HUES64 (cell line): ENCODE measurements around the gene LZTR1.

Source experiments
- H3K27ac ChIP-seq: 2 replicates; pipeline ENCODE4 v1.7.0; 2013; ENCODE audit warnings: low read depth, low read length, inconsistent platforms
- H3K27me3 ChIP-seq: 2 replicates; pipeline ENCODE4 v1.6.1; 2013; ENCODE audit warnings: mild to moderate bottlenecking, low read length; ENCODE audit not compliant: insufficient read depth
- H3K36me3 ChIP-seq: 2 replicates; pipeline ENCODE4 v1.6.1; 2013; ENCODE audit warnings: mild to moderate bottlenecking, low read length; ENCODE audit not compliant: insufficient read depth
- H3K4me1 ChIP-seq: 2 replicates; pipeline ENCODE4 v1.6.1; 2013; ENCODE audit warnings: mild to moderate bottlenecking, low read length, moderate library complexity; ENCODE audit not compliant: insufficient read depth
- H3K4me3 ChIP-seq: 2 replicates; pipeline ENCODE4 v1.5.1; 2013; ENCODE audit warnings: mild to moderate bottlenecking, low read length, moderate library complexity
- H3K9ac ChIP-seq: 2 replicates; pipeline ENCODE4 v1.6.1; 2013; ENCODE audit warnings: mild to moderate bottlenecking, low read depth, low read length
- H3K9me3 ChIP-seq: 2 replicates; pipeline ENCODE4 v1.6.1; 2013; ENCODE audit warnings: low read depth, low read length; ENCODE audit not compliant: insufficient read depth
- WGBS: fragments of 150-250, 120-280 bp; methylation state at CpG from one replicate; pipeline ENCODE4 v1.1.7; 2013; ENCODE audit warnings: missing lambda C conversion rate; 5-methylcytosine and 5-hydroxymethylcytosine counted together

The LZTR1 gene

GRCh38 chr22:20987375-20987774 lies 5.3 kb downstream of the LZTR1 start:
- WGBS = 94% methylated on average over 14 of the region's 14 CpGs
- peaks cover 52% of the 10 kb centered on the region for H3K36me3 ChIP-seq
- H3K4me3 ChIP-seq = no peak overlapping the region
- peaks cover 6% of the 10 kb centered on the region; the same call in 1 of the 2 replicates for H3K27me3 ChIP-seq
- no peaks in the 10 kb centered on the region for H3K9me3 ChIP-seq
- no peak overlapping the region for H3K9ac ChIP-seq
- no peak overlapping the region for H3K27ac ChIP-seq
- no peaks in the 10 kb centered on the region; the same call in 1 of the 2 replicates for H3K4me1 ChIP-seq

GRCh38 chr22:20988573-20989322 lies 6.7 kb downstream of the LZTR1 start:
- Histone ChIP-seq H3K36me3 (peaks cover 55% of the 10 kb centered on the region), H3K9ac (no peak overlapping the region), H3K4me1 (no peaks in the 10 kb centered on the region), H3K4me3 (no peak overlapping the region), H3K27ac (no peak overlapping the region), H3K27me3 (no peaks in the 10 kb centered on the region), H3K9me3 (no peaks in the 10 kb centered on the region)
- 94% methylated on average over 16 of the region's 16 CpGs for WGBS

- Histone ChIP-seq H3K27me3 (no peaks in the 10 kb centered on the region), H3K9ac (no peak overlapping the region), H3K4me1 (no peaks in the 10 kb centered on the region), H3K36me3 (peaks cover 50% of the 10 kb centered on the region), H3K27ac (no peak overlapping the region), H3K9me3 (no peaks in the 10 kb centered on the region), H3K4me3 (no peak overlapping the region)
- 79% methylated on average over 17 of the region's 17 CpGs for WGBS
Measured at GRCh38 chr22:20989323-20990138, 7.4 kb downstream of the LZTR1 start.

GRCh38 chr22:20990184-20991180 lies 8.4 kb downstream of the LZTR1 start:
- Histone ChIP-seq H3K4me1 (no peaks in the 10 kb centered on the region), H3K27ac (no peak overlapping the region), H3K9ac (no peak overlapping the region), H3K9me3 (no peaks in the 10 kb centered on the region), H3K4me3 (no peak overlapping the region), H3K27me3 (no peaks in the 10 kb centered on the region), H3K36me3 (peaks cover 47% of the 10 kb centered on the region)
- WGBS = 87% methylated on average over 21 of the region's 21 CpGs

DNA sequence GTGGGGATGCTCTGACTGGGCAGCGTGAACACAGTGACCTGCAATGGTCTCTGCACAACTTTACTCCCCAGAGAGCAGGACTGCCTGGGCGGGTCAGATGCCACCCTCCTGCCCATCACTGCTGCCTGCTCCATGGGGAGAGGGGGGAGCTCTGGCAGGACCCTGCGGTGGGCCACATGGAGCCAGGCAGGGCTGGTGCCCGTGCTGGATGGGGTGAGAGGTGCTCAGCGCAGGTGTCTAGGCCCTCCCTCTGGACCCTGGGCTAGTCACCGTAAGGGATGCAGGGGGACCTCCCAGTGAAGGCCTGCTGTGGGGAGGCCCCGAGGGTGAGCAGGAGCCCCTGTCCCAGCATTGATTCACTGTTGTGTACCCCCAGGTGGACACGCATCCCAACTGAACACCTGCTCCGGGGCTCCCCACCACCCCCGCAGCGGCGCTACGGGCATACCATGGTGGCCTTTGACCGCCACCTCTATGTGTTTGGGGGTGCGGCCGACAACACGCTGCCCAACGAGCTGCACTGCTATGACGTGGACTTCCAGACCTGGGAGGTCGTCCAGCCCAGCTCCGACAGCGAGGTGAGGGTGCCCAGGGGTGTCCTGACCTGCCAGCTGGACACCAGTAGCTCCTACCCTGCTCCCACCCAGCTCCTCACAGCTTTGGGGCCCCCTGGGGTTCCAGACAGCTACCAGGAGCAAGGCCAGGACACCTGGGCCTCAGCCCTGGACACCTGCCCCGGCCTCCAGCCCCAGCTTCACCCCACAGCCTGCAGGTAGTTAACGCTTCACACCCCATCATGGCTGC lies 9.4 kb downstream of the LZTR1 start:
- Histone ChIP-seq H3K9me3 (no peaks in the 10 kb centered on the region), H3K27me3 (no peaks in the 10 kb centered on the region), H3K4me3 (no peak overlapping the region), H3K4me1 (no peaks in the 10 kb centered on the region), H3K36me3 (peaks cover 41% of the 10 kb centered on the region), H3K27ac (no peak overlapping the region), H3K9ac (no peak overlapping the region)
- 92% methylated on average over 24 of the region's 24 CpGs for WGBS

GRCh38 chr22:20992056-20992442 lies 10.0 kb downstream of the LZTR1 start:
- WGBS = 92% methylated on average over 7 of the region's 7 CpGs
- Histone ChIP-seq H3K9me3 (no peaks in the 10 kb centered on the region), H3K4me3 (no peak overlapping the region), H3K4me1 (no peaks in the 10 kb centered on the region), H3K36me3 (peaks cover 42% of the 10 kb centered on the region), H3K27ac (no peak overlapping the region), H3K27me3 (no peaks in the 10 kb centered on the region), H3K9ac (no peak overlapping the region)

DNA sequence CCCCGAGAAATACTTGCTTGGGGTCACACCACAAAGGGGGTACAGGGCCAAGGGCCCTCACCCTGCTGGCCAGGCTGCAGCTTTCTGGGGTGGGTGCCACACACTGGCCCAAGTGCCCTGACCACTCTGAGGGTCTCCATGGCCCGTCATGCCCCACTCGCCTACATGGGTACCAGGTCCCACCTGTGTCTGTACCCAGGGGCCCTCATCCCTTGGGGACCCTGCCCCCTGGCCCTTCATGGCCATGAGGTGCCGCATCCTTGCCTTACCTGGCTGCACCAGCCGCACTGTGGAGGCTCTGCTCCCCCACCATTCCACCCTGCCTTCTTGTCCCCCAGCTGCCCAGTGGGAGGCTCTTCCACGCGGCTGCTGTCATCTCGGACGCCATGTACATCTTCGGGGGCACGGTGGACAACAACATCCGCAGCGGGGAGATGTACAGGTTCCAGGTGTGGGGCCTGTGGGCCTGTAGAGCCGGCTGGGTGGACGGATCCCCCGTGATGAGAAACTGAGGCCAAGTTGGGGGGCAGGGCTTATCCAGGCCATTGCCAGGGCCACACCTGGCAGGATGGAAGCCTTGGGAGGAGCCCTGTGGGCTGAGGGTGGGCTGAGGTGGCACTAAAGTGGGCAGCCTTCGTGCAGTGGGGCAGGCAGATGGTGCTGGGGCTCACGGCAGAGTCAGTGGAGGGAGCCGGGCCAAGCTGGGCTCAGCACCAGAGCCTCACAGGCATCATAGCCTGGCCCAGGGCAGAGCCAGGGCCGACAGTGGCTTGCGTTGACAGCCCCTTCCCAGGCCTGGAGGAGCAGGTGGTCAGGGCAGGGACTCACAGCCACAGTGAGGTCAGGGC lies 10.6 kb downstream of the LZTR1 start:
- no peaks in the 10 kb centered on the region for H3K27me3 ChIP-seq
- no peaks in the 10 kb centered on the region for H3K4me1 ChIP-seq
- H3K4me3 ChIP-seq = no peak overlapping the region
- no peak overlapping the region for H3K9ac ChIP-seq
- 89% methylated on average over 21 of the region's 21 CpGs for WGBS
- H3K27ac ChIP-seq = no peak overlapping the region
- H3K36me3 ChIP-seq = peaks cover 37% of the 10 kb centered on the region
- H3K9me3 ChIP-seq = no peaks in the 10 kb centered on the region

- 94% methylated on average over 29 of the region's 29 CpGs for WGBS
- Histone ChIP-seq H3K9ac (no peak overlapping the region), H3K27ac (no peak overlapping the region), H3K4me3 (no peak overlapping the region), H3K27me3 (no peaks in the 10 kb centered on the region), H3K9me3 (no peaks in the 10 kb centered on the region), H3K4me1 (no peaks in the 10 kb centered on the region), H3K36me3 (peaks cover 30% of the 10 kb centered on the region)
Measured at GRCh38 chr22:20993304-20994127, 11.4 kb downstream of the LZTR1 start.

GRCh38 chr22:20994128-20994901 lies 12.2 kb downstream of the LZTR1 start:
- no peaks in the 10 kb centered on the region for H3K4me1 ChIP-seq
- no peaks in the 10 kb centered on the region for H3K27me3 ChIP-seq
- no peak overlapping the region for H3K27ac ChIP-seq
- H3K4me3 ChIP-seq = no peak overlapping the region
- H3K9me3 ChIP-seq = no peaks in the 10 kb centered on the region
- peaks cover 34% of the 10 kb centered on the region for H3K36me3 ChIP-seq
- 93% methylated on average over 30 of the region's 30 CpGs for WGBS
- H3K9ac ChIP-seq = no peak overlapping the region
